ENCODE results near the gene TRPM3. TPM values are rescaled to one million over a fixed set of nuclear protein-coding genes. Genes with fewer than 3 reads are reported as not detected.

The TRPM3 gene
- total RNA-seq, 4 donors from 2014 or later, result 5.2 to 8.1 (median 7.3) TPM

DNA sequence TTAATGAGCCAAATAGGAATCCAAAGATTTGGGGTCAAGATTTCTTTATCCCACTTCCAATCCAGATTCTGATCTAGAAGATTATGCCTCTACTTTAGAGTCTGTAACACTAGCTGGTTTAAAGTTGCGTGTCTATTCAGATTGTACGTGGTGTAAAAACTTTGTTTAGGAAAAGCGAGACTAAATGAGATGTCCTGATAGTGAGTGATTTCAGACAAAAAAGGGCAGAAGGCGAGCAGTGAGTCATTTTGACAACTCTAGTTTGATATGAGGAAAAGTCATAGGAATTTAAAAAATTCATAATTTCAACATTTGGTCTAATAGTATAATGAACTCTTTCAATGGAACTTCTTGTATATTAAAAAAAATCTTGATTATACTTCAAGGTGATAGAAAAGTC is 587.4 kb downstream of the TRPM3 start:
- 62 to 73% methylated on average over 4 of the region's 4 CpGs for WGBS, 2 donors

DNA sequence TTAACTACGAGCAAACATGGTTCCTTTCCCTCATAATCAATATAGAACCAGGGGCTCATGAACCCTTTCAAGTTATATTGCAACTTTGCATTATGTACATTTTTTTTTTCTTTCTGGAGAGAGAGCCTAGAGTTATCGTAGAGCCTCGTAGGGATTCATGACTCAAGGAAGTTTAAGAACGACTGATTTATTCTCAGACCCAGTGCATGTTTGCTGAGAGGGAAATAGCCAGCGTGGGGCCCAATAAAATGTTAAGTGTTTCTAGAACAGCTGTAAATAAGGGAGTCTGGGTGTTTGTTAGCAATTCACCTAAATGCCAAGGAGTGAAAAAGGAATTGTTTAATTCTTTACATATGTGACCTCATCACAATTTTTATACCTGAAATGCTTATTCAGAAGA is 587.9 kb downstream of the TRPM3 start:
- TF ChIP-seq EP300 (IDR thresholded peaks at IDR 0.05) (no peak), POLR2A (IDR thresholded peaks at IDR 0.05) (no peak)
- TF ChIP-seq, protein P1, sequence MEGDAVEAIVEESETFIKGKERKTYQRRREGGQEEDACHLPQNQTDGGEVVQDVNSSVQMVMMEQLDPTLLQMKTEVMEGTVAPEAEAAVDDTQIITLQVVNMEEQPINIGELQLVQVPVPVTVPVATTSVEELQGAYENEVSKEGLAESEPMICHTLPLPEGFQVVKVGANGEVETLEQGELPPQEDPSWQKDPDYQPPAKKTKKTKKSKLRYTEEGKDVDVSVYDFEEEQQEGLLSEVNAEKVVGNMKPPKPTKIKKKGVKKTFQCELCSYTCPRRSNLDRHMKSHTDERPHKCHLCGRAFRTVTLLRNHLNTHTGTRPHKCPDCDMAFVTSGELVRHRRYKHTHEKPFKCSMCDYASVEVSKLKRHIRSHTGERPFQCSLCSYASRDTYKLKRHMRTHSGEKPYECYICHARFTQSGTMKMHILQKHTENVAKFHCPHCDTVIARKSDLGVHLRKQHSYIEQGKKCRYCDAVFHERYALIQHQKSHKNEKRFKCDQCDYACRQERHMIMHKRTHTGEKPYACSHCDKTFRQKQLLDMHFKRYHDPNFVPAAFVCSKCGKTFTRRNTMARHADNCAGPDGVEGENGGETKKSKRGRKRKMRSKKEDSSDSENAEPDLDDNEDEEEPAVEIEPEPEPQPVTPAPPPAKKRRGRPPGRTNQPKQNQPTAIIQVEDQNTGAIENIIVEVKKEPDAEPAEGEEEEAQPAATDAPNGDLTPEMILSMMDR (IDR thresholded peaks at IDR 0.05), result no peak
- Histone ChIP-seq H3K27me3 (no peaks in the 10 kb centered on the region), H3K36me3 (peaks cover 0 to 11% (median 0%) of the 10 kb centered on the region in 3 donors), H3K4me3 (no peak overlapping the region), H3K27ac (no peak overlapping the region), H3K9me3 (no peaks in the 10 kb centered on the region), H3K4me1 (no peaks in the 10 kb centered on the region)
- DNase-seq (ENCODE audit: low spot score in 2 of 2), result no peak
- 80 to 85% methylated on average over 5 of the region's 5 CpGs for WGBS, 2 donors

More for the DNA sequence above, 587.4 kb downstream of the TRPM3 start:
- Histone ChIP-seq H3K36me3 (peaks cover 0 to 11% (median 0%) of the 10 kb centered on the region in 3 donors), H3K4me3 (no peak overlapping the region), H3K9me3 (no peaks in the 10 kb centered on the region), H3K27ac (no peak overlapping the region), H3K27me3 (no peaks in the 10 kb centered on the region), H3K4me1 (no peaks in the 10 kb centered on the region)
- no peak for DNase-seq (ENCODE audit: low spot score in 2 of 2)
- TF ChIP-seq POLR2A (IDR thresholded peaks at IDR 0.05) (no peak), EP300 (IDR thresholded peaks at IDR 0.05) (no peak)
- TF ChIP-seq, protein P1 (IDR thresholded peaks at IDR 0.05), result no peak

DNA sequence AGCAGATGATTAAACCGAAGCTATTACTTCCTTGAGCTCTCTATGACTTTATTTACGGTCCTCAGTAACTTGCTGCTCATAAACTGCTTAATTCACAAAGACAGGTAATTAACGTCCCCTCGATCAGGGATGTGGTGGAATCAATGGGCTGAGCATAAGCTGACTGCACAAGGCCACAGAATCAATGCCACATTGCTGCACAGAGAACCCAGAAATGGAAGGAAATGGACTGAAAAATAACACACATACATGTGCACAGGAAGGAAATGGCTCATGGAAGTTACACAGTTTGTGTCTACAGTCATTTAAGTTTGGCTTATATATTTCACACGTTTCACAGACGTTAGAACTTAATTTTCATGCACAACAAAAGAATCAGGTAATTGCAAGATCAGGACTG is 588.7 kb downstream of the TRPM3 start:
- H3K27me3 ChIP-seq, result no peaks in the 10 kb centered on the region
- no peak overlapping the region for H3K4me3 ChIP-seq
- DNase-seq (ENCODE audit: low spot score in 2 of 2), result no peak
- H3K36me3 ChIP-seq, result peaks cover 0 to 11% (median 0%) of the 10 kb centered on the region in 3 donors
- H3K9me3 ChIP-seq, result no peaks in the 10 kb centered on the region
- no peak overlapping the region for H3K27ac ChIP-seq
- TF ChIP-seq, protein P1 (IDR thresholded peaks at IDR 0.05), result no peak
- TF ChIP-seq POLR2A (IDR thresholded peaks at IDR 0.05), result no peak
- TF ChIP-seq EP300 (IDR thresholded peaks at IDR 0.05), result no peak
- 73 to 83% methylated on average over 6 of the region's 6 CpGs for WGBS, 2 donors
- H3K4me1 ChIP-seq, result no peaks in the 10 kb centered on the region

DNA sequence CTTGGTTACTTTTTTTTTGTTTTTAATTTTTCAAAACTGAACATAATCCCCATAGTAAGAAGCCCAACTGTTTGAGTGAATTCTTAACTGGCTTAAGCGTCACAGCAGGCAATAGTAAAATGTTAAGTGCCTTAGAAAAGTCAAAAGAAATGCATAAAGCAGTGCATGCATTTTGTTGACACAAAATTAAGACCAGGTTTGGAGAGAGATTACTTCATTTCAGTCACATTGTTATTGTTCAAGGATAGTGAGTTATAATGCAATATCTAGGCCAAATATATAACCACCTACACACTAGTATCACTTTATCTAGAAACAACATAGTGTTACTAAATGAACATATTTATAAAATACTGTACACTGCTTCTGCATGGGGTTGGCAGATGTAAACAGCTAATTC is 590.1 kb downstream of the TRPM3 start:
- Histone ChIP-seq H3K27me3 (no peaks in the 10 kb centered on the region), H3K36me3 (peaks cover 0 to 5% (median 0%) of the 10 kb centered on the region in 3 donors), H3K9me3 (no peaks in the 10 kb centered on the region), H3K27ac (no peak overlapping the region), H3K4me1 (no peaks in the 10 kb centered on the region), H3K4me3 (no peak overlapping the region)
- 87 to 88% methylated on average over 1 of the region's 1 CpG for WGBS, 2 donors
- no peak for DNase-seq (ENCODE audit: low spot score in 2 of 2)
- no peak for TF ChIP-seq POLR2A (IDR thresholded peaks at IDR 0.05)
- TF ChIP-seq EP300 (IDR thresholded peaks at IDR 0.05), result no peak

DNA sequence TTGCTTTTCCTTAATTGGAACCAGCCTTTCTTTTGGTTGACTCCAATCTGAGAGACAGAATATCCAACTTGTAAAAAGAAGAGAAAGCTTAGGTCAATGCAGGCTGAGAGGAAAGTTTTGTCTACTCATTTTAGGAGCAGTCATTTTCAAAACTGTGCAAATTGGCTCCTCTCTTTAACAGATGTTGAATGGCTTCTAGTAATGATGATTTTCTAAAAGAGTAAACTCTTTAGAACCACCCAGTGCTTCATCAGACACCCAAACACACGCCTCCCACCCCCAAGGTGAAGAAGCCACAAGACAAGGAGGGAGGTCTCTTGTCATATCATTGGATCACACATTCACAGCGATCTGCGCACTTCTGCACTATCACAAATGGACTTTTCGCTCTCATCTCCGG is 590.7 kb downstream of the TRPM3 start:
- TF ChIP-seq, protein P1 (IDR thresholded peaks at IDR 0.05), result no peak
- TF ChIP-seq EP300 (IDR thresholded peaks at IDR 0.05) (no peak), POLR2A (IDR thresholded peaks at IDR 0.05) (no peak)

DNA sequence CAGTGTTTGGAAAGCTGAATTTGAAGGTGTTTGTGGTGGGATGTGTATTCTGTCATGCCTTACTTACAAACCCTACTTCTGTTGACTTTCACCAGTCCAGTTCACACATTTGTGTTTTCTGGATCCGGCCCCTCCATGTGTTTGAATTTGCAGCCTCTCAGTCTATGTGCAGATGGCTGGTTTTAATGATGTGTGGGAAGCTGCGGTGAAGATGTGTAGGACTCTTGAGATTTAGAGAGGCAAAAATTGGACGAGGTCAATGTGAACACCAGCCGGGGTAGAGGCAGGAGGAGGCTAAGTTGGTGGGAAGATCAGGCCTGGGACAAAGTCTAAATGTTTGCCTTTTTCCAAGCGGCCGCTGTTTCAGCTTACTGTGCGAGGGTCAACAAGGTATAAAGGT is 591.6 kb downstream of the TRPM3 start:
- TF ChIP-seq EP300 (IDR thresholded peaks at IDR 0.05), result no peak
- TF ChIP-seq, protein P1 (IDR thresholded peaks at IDR 0.05), result no peak
- H3K36me3 ChIP-seq, result no peaks in the 10 kb centered on the region
- no peaks in the 10 kb centered on the region for H3K27me3 ChIP-seq
- no peak overlapping the region for H3K27ac ChIP-seq
- 82 to 83% methylated on average over 7 of the region's 7 CpGs for WGBS, 2 donors
- DNase-seq (ENCODE audit: low spot score in 2 of 2), result no peak
- H3K4me1 ChIP-seq, result no peaks in the 10 kb centered on the region
- peaks cover 0 to 4% (median 0%) of the 10 kb centered on the region in 4 donors for H3K9me3 ChIP-seq
- no peak overlapping the region for H3K4me3 ChIP-seq

More for the DNA sequence above, 590.7 kb downstream of the TRPM3 start:
- Histone ChIP-seq H3K36me3 (no peaks in the 10 kb centered on the region), H3K4me3 (no peak overlapping the region), H3K27ac (no peak overlapping the region), H3K9me3 (no peaks in the 10 kb centered on the region), H3K4me1 (no peaks in the 10 kb centered on the region), H3K27me3 (no peaks in the 10 kb centered on the region)
- no peak for DNase-seq (ENCODE audit: low spot score in 2 of 2)
- 82 to 83% methylated on average over 5 of the region's 5 CpGs for WGBS, 2 donors
